IPS-11a (cell line): ENCODE data around the gene SREBF1.

Source experiments
- H3K4me3 ChIP-seq: one replicate; pipeline ENCODE4 v1.5.1; 2013; ENCODE audit warnings: low read depth, low read length, control low read depth

Gene SREBF1

GRCh38 chr17:17783116-17783824 is 53.5 kb downstream of the SREBF1 start:
- H3K4me3 ChIP-seq: peak overlapping the region; percentile 60

- H3K4me3 ChIP-seq: peak overlapping the region; percentile 60
Measured at GRCh38 chr17:17782523-17783115, 54.2 kb downstream of the SREBF1 start.

- peak overlapping the region; percentile 27 for H3K4me3 ChIP-seq
Measured at GRCh38 chr17:17781591-17782496, 54.9 kb downstream of the SREBF1 start.

GRCh38 chr17:17780922-17781590 is 55.7 kb downstream of the SREBF1 start:
- peak overlapping the region; percentile 27 for H3K4me3 ChIP-seq

GRCh38 chr17:17779015-17779611 is 57.7 kb downstream of the SREBF1 start:
- H3K4me3 ChIP-seq: no peak overlapping the region

- H3K4me3 ChIP-seq: no peak overlapping the region
Measured at GRCh38 chr17:17778308-17779014, 58.3 kb downstream of the SREBF1 start.

- H3K4me3 ChIP-seq: no peak overlapping the region
Measured at GRCh38 chr17:17776889-17777288, 59.9 kb downstream of the SREBF1 start.

GRCh38 chr17:17774009-17774881 is 62.5 kb downstream of the SREBF1 start:
- no peak overlapping the region for H3K4me3 ChIP-seq

- no peak overlapping the region for H3K4me3 ChIP-seq
Measured at GRCh38 chr17:17772231-17772630, 64.6 kb downstream of the SREBF1 start.

- H3K4me3 ChIP-seq: no peak overlapping the region
Measured at GRCh38 chr17:17771498-17772201, 65.1 kb downstream of the SREBF1 start.

GRCh38 chr17:17770632-17771044 is 66.1 kb downstream of the SREBF1 start:
- H3K4me3 ChIP-seq: no peak overlapping the region

- H3K4me3 ChIP-seq: no peak overlapping the region
Measured at GRCh38 chr17:17769869-17770631, 66.7 kb downstream of the SREBF1 start.

- H3K4me3 ChIP-seq: no peak overlapping the region
Measured at GRCh38 chr17:17768424-17769088, 68.2 kb downstream of the SREBF1 start.

GRCh38 chr17:17767887-17768418 is 68.8 kb downstream of the SREBF1 start:
- H3K4me3 ChIP-seq: no peak overlapping the region

- H3K4me3 ChIP-seq: no peak overlapping the region
Measured at GRCh38 chr17:17767154-17767869, 69.5 kb downstream of the SREBF1 start.

- H3K4me3 ChIP-seq: no peak overlapping the region
Measured at GRCh38 chr17:17766744-17767120, 70.1 kb downstream of the SREBF1 start.
